Common myeloid progenitor, CD34-positive (primary cell): ENCODE measurements around the gene STX8.
"Not testable (repeated sequence)": the region's sequence is repeated elsewhere in the genome, so short reads cannot be mapped to it uniquely, and the experiment has no call there.

Source experiments
- CTCF ChIA-PET: fragments of 350-600 bp; sonication (Branson Sonifier 250); formaldehyde crosslinking; loops from one replicate; lab custom pipeline; 2021; ENCODE audit warnings: antibody characterized with exemption; lab: Charles Lee
- POLR2A ChIA-PET: fragments of 350-600 bp; sonication (Branson Sonifier 250); formaldehyde crosslinking; loops from one replicate; lab custom pipeline; 2021; ENCODE audit warnings: antibody characterized with exemption; lab: Charles Lee
- DNase-seq, 3 donors: peaks; one replicate each; pipeline versions ENCODE4 v3.0.0 to v3.0.0-alpha.2; 2013
- H3K27ac ChIP-seq, 2 experiments: 1 replicate in 1 of 2; 2 replicates in 1 of 2; pipeline ENCODE4 v1.7.0; 2013; ENCODE audit warnings: inconsistent platforms in 2 of 2, low read length in 2 of 2, mild to moderate bottlenecking in 2 of 2, low read depth in 1 of 2, moderate library complexity in 1 of 2; ENCODE audit not compliant: severe bottlenecking in 2 of 2, insufficient read depth in 1 of 2, poor library complexity in 1 of 2
- H3K27me3 ChIP-seq, 5 experiments: replicated peaks in 2 of 5; 1 replicate in 3 of 5; 2 replicates in 2 of 5; pipeline versions ENCODE4 v1.6.1 to v1.7.0; 2013; ENCODE audit warnings: low read length in 4 of 5, mild to moderate bottlenecking in 2 of 5, moderate library complexity in 2 of 5, inconsistent platforms in 1 of 5; ENCODE audit not compliant: insufficient read depth in 5 of 5, control insufficient read depth in 4 of 5
- H3K36me3 ChIP-seq, 4 experiments: 1 replicate in 2 of 4; 2 replicates in 2 of 4; pipeline versions ENCODE4 v1.6.1 to v1.7.0; 2013; ENCODE audit warnings: low read length in 3 of 4, control low read depth in 1 of 4, mild to moderate bottlenecking in 1 of 4; ENCODE audit not compliant: control insufficient read depth in 4 of 4, insufficient read depth in 4 of 4
- H3K4me1 ChIP-seq, 4 experiments: 1 replicate in 3 of 4; 2 replicates in 1 of 4; pipeline versions ENCODE4 v1.6.1 to v1.7.1; 2013; ENCODE audit warnings: low read length in 3 of 4, mild to moderate bottlenecking in 3 of 4, control low read depth in 1 of 4, inconsistent platforms in 1 of 4, moderate library complexity in 1 of 4; ENCODE audit not compliant: control insufficient read depth in 4 of 4, insufficient read depth in 4 of 4; ENCODE audit errors: control extremely low read depth in 1 of 4
- H3K4me3 ChIP-seq, 7 experiments: 1 replicate in 4 of 7; 2 replicates in 3 of 7; pipeline versions ENCODE4 v1.5.1 to v1.7.0; 2013; ENCODE audit warnings: mild to moderate bottlenecking in 7 of 7, low read length in 6 of 7, moderate library complexity in 6 of 7, inconsistent platforms in 2 of 7, low read depth in 2 of 7, control low read depth in 1 of 7; ENCODE audit not compliant: insufficient read depth in 4 of 7, control insufficient read depth in 1 of 7; ENCODE audit errors: extremely low read depth in 1 of 7
- H3K9me3 ChIP-seq, 5 experiments: 1 replicate in 4 of 5; 2 replicates in 1 of 5; pipeline versions ENCODE4 v1.6.1 to v1.7.1; 2013; ENCODE audit warnings: low read length in 4 of 5, mild to moderate bottlenecking in 2 of 5, inconsistent platforms in 1 of 5, low read depth in 1 of 5, moderate library complexity in 1 of 5; ENCODE audit not compliant: control insufficient read depth in 4 of 5, insufficient read depth in 2 of 5; ENCODE audit errors: control extremely low read depth in 1 of 5
- WGBS: methylation state at CpG from one replicate; pipeline ENCODE4 v1.1.5; 2013; ENCODE audit not compliant: insufficient coverage; 5-methylcytosine and 5-hydroxymethylcytosine counted together

The STX8 gene

DNA sequence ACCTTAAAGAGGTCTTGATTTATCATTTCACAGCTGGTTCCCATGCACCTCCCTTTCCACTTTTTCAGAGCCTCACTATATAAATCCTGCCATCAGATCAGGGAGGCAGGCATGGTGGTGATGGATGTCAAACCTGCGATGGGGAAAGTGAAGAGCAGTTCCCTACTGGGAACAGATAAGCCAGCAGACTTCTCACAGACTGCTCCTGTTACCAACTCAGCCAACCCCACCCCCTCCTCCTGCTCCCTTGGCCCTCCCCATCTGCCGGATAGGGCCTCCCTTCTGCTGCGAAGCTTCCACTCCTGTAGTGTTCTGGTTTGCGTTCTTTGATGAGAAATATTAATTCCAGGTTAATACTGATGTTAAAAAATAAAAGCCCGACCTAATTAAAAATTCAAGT is 232.1 kb downstream of the STX8 start:
- Histone ChIP-seq H3K36me3 (no peaks in the 10 kb centered on the region), H3K9me3 (no peaks in the 10 kb centered on the region), H3K4me1 (peaks cover 4 to 17% (median 14%) of the 10 kb centered on the region in 4 experiments), H3K27ac (no peak overlapping the region), H3K27me3 (no peaks in the 10 kb centered on the region), H3K4me3 (no peak overlapping the region)
- CTCF ChIA-PET = no interaction called here
- no CpG with 5 or more reads among the region's 5 CpGs for WGBS
- POLR2A ChIA-PET = no interaction called here
- no peak for DNase-seq

DNA sequence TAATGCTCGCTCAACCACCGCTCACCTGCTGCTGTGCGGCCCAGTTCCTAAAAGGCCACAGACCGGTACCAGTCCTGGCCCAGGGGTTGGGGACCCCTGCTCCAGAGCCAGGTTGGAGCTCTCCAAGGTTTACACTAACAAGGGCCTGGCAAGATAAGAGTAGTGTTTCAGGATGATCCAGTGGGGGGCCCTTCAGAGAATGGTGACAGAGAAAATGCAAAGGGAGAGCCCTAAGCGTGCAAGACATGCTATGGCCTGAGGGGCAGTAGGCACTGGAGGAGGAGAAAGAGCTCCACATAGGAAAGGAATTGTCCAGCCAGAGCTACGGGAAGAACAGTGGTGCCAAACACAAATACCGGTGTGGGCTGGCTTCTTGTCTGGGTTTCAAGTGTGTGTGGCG is 233.4 kb downstream of the STX8 start:
- no peak overlapping the region for H3K27ac ChIP-seq
- H3K4me1 ChIP-seq = peaks cover 4 to 14% (median 12%) of the 10 kb centered on the region in 4 experiments
- peaks cover 0 to 3% (median 0%) of the 10 kb centered on the region in 5 experiments for H3K9me3 ChIP-seq
- no peaks in the 10 kb centered on the region for H3K27me3 ChIP-seq
- ChIA-PET POLR2A (no interaction called here), CTCF (no interaction called here)
- DNase-seq = no peak
- H3K4me3 ChIP-seq = no peak overlapping the region
- no peaks in the 10 kb centered on the region for H3K36me3 ChIP-seq
- 98% methylated on average over 8 of the region's 8 CpGs for WGBS

DNA sequence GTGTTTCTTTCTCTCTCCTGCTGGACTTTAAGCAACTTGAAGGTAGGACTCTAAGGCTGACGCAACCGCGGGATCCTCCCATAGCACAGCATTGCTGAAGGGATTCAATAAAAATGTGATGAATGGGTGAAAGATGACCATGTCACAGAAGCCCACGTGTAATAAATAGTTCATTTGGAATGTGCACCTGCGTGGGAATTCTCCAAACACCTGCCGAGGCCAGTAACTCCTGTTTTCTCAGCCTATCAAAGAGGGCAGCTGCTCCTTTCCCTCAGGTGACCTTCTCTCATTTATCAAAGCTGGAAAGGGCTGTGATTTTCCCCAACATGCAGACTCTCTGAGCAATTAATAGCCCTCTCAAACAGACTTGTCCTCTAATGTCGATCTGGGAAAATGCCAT is 235.7 kb downstream of the STX8 start:
- Histone ChIP-seq H3K27me3 (no peaks in the 10 kb centered on the region), H3K4me3 (no peak overlapping the region), H3K36me3 (no peaks in the 10 kb centered on the region), H3K27ac (no peak overlapping the region), H3K9me3 (peaks cover 0 to 17% (median 4%) of the 10 kb centered on the region in 5 experiments), H3K4me1 (no peaks in the 10 kb centered on the region)
- no peak for DNase-seq
- CTCF ChIA-PET = no interaction called here
- WGBS = 94% methylated on average over 4 of the region's 7 CpGs
- POLR2A ChIA-PET = no interaction called here

DNA sequence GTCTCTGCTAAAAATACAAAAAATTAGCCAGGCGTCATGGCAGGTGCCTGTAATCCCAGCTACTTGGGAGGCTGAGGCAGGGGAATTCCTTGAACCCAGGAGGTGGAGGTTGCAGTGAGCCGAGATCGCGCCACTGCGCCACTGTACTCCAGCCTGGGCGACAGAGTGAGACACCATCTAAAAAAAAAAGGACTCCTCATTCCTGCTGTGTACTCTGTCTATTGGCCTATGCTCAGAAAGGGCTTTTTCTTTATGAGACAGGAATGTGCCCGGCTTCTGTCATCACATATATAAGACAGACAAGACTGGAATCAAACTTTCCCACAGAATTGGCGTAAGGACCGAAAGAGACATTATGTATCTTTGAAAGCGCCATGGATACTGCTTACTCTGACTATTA is 236.1 kb downstream of the STX8 start:
- H3K27ac ChIP-seq, POLR2A ChIA-PET, H3K4me3 ChIP-seq, H3K27me3 ChIP-seq, H3K36me3 ChIP-seq, DNase-seq, H3K4me1 ChIP-seq, CTCF ChIA-PET: not testable (repeated sequence)
- peaks cover 0 to 22% (median 7%) of the 10 kb centered on the region in 5 experiments for H3K9me3 ChIP-seq
- 100% methylated on average over 8 of the region's 10 CpGs for WGBS

DNA sequence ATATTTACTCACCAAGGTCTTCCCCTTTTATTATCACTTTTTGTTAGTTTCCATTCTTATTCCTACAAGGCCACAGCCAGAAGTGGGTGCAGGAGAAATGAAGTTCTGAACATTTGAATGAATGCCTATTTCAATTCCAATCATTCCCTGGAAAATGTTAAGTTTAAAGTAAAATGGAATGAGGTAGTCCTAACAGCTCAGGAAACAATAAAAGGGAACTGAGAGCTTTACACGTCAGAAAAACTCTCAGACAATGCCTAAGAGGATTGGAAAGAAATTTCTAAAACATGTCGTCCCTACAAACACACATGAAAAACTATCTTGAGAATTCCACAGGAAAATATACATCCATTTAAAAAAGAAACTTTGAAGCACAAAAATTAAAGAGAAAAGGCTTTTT is 238.8 kb downstream of the STX8 start:
- H3K27me3 ChIP-seq = no peaks in the 10 kb centered on the region
- 100% methylated on average over 2 of the region's 2 CpGs for WGBS
- no peaks in the 10 kb centered on the region for H3K4me1 ChIP-seq
- no peak for DNase-seq
- CTCF ChIA-PET = no interaction called here
- peaks cover 0 to 26% (median 8%) of the 10 kb centered on the region in 5 experiments for H3K9me3 ChIP-seq
- H3K27ac ChIP-seq = no peak overlapping the region
- no peak overlapping the region for H3K4me3 ChIP-seq
- H3K36me3 ChIP-seq = no peaks in the 10 kb centered on the region
- POLR2A ChIA-PET = interaction anchor here (0.6 kb wide), 1 partner anchor 37 kb away, joined by 3 read pairs; no protein-coding TSS in a partner anchor

DNA sequence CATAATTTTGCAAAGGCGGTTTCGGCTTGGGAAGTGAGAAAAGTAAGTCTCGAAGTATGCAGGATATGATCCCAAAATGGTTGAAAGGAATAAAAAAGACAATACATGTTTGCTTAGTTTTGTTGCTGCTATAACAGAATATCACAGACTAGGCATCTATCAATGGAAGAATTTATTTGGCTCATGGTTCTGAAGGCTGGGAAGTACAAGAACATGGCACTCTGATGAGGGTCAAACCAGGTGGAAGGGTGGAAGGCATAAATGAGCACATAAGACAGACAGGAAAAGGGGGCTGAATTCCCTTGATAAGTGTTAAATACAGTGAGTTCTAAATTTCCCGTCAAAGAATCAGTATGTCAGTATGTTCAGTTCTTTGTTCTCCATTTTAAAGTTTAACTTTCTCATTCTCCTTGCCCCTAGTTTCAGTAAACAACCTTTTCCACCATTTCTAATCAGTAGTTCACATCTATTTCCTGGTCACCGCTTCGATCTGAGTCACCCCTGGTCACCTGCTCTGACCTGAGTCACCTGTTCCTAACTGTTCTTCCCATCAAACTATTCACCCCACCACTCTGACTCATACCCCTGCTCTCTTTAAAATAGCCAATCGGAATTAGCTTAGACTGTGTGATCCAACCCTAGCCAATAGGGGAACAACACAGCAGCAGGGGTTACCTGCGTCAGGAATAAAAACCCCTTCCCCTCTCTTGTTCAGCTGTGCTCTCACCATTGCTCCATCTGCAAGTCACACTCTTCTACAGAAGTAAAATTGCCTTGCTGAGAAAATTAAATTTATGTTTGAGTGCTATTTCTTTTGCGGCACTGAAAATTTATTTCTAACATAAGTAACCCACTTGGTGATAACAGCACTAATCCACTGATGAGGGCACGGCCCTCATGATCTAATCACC is 240.8 kb downstream of the STX8 start:
- ChIA-PET POLR2A (no interaction called here), CTCF (no interaction called here)
- no peaks in the 10 kb centered on the region for H3K4me1 ChIP-seq
- WGBS = 98% methylated on average over 5 of the region's 10 CpGs
- no peak overlapping the region for H3K27ac ChIP-seq
- H3K9me3 ChIP-seq = peaks cover 0 to 26% (median 8%) of the 10 kb centered on the region in 5 experiments
- DNase-seq = no peak
- no peak overlapping the region for H3K4me3 ChIP-seq
- no peaks in the 10 kb centered on the region for H3K27me3 ChIP-seq
- H3K36me3 ChIP-seq = no peaks in the 10 kb centered on the region

DNA sequence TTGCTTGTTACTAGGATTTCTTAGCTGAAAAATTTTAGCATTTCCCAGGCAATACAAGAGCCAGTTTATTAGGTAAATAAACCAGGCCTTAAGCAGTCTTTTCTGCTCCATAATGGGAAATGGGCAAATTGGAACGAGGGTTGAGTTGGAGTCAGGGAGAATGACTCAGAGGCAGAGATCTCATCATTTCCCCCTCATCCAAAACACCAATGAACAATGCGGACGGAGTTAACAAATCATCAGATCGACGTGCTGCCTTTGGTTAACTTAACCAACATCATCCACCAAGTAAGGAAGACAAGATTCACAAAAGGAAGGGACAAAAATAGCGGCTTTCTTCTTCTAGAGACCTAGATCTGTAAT is 243.5 kb downstream of the STX8 start:
- Histone ChIP-seq H3K9me3 (peaks cover 0 to 23% (median 8%) of the 10 kb centered on the region in 5 experiments), H3K4me1 (no peaks in the 10 kb centered on the region), H3K4me3 (no peak overlapping the region), H3K27me3 (no peaks in the 10 kb centered on the region), H3K36me3 (no peaks in the 10 kb centered on the region), H3K27ac (no peak overlapping the region)
- ChIA-PET CTCF (interaction anchor here (0.5 kb wide), 1 partner anchor 42 kb away, joined by 4 read pairs; no protein-coding TSS in a partner anchor), POLR2A (no interaction called here)
- 100% methylated on average over 5 of the region's 6 CpGs for WGBS
- no peak for DNase-seq
